Esophagus mucosa (tissue), 1 donor: ENCODE results near the gene ACVR2A. TPM values are rescaled to one million over a fixed set of nuclear protein-coding genes. Genes with fewer than 3 reads are reported as not detected.
A peak's percentile ranks its signal among the peaks of the same experiment; 100 is the strongest.

ENCODE experiments used
- ATAC-seq: fragments of 200-7000 bp; cut with Tn5 transposase; one replicate; pipeline ENCODE4 v1.9.1; 2020
- total RNA-seq: library from RNA; stranded (reverse); gene quantifications from one replicate; pipeline ENCODE4 v1.2.4, GENCODE V29; 2023
- donor health status: DM: yes; HTN: yes; CAD: no.

Gene ACVR2A
- total RNA-seq, 1 donor from 2014 or later: 12.1 TPM

DNA sequence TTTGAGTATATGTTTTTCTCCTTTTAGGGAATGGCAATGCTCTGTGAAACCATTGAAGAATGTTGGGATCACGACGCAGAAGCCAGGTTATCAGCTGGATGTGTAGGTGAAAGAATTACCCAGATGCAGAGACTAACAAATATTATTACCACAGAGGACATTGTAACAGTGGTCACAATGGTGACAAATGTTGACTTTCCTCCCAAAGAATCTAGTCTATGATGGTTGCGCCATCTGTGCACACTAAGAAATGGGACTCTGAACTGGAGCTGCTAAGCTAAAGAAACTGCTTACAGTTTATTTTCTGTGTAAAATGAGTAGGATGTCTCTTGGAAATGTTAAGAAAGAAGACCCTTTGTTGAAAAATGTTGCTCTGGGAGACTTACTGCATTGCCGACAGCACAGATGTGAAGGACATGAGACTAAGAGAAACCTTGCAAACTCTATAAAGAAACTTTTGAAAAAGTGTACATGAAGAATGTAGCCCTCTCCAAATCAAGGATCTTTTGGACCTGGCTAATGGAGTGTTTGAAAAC is 82.3 kb downstream of the ACVR2A start:
- no peak for ATAC-seq

DNA sequence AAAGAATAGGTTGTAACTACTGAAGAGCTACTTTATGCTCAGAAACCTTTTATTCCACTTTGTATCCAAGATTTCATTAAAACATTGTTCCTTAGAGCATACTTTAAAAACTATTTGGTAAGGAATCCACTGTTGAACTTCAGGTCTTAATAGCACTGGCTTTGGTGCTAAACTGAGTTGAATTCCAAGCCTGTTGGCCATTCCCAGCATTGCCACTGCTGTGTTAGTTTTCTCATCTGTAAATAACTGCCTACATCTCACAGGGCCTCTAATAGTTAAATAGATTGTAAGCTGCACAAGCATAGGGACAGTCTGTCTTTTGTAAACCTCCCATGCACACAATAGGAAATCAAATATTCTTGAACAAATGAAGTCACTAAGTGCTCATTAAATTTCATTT is 89.1 kb downstream of the ACVR2A start:
- ATAC-seq: no peak

- ATAC-seq: no peak
These were observed 90.2 kb downstream of the ACVR2A start for GRCh38 chr2:147934881-147935620.

DNA sequence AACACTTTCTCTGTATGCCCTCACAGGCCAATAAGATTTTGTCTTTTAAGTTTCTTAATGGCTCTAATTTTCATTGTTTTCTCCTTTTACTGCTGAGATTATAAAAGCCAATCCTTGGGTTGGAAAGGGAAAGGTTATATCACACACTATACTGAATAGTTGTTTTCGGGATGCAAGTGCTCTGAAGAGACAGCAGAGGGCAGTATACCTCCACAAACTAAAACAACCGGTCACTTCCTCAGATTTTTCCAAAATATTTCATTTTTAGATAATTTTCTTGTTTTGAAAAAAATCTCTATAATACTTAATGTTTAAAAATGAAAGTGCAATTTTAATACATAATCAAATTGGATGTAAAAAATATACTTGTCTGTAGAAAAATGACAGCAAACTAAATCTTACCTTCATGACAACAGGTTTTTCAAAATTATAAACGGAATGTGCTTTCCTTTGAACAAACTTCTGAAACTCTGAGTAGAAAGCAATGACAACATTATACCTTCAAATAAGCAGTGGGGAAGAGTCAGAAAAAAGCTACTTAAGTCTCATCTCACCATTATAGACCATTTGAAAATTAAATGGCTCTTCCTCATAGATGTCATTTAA is 93.0 kb downstream of the ACVR2A start:
- peak; percentile 58 for ATAC-seq

GRCh38 chr2:147939313-147939712 is 94.5 kb downstream of the ACVR2A start:
- no peak for ATAC-seq

GRCh38 chr2:147945660-147946059 is 100.8 kb downstream of the ACVR2A start:
- ATAC-seq: no peak

GRCh38 chr2:147952118-147952517 is 107.3 kb downstream of the ACVR2A start:
- ATAC-seq: no peak

DNA sequence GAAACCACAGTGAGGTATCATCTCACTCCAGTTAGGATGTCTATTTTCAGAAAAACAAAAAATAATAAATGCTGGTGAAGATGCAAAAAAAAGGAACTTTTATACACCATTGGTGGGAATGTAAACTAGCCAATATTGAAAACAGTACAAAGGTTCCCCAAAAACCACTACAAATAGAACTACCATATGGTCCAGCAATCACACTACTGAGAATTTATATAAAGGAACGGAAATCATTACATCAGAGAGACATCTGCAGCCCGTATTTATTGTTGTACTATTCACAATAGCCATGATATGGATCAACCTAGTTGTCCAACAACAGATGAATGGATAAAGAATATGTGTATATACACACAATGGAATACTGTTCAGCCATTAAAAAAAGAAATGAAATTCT is 123.7 kb downstream of the ACVR2A start:
- no peak for ATAC-seq

DNA sequence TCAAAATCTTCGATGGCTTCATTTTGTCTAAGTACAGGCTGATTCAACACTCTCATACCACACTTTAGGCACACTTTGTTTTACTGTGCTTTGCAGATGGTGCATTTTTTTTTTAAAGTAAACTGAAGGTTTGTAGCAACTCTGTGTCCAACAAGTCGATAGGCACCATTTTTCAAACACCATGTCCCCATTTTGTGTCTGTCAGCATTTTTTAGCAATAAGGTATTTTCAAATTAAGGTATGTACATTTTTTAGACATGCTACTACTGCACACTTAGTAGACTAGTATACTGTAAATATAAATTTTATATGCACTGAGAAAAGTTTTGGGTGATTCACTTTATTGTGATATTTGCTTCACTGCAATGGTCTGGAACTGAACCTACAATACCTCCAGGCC is 131.3 kb downstream of the ACVR2A start:
- ATAC-seq: no peak

- no peak for ATAC-seq
These were observed 132.8 kb downstream of the ACVR2A start for GRCh38 chr2:147977679-147978078.

Other genes starting within 250 kb of the ACVR2A start
- 24.0 TPM for gene ORC4, start 175.7 kb downstream of the ACVR2A start, total RNA-seq
- gene MBD5, start 176.1 kb downstream of the ACVR2A start, total RNA-seq: 19.3 TPM